ENCODE measurements around the gene GIGYF2. TPM values are rescaled to one million over a fixed set of nuclear protein-coding genes. Genes with fewer than 3 reads are reported as not detected.

GIGYF2 gene
- total RNA-seq, 1 experiment from 2014 or later: 60.6 TPM

DNA sequence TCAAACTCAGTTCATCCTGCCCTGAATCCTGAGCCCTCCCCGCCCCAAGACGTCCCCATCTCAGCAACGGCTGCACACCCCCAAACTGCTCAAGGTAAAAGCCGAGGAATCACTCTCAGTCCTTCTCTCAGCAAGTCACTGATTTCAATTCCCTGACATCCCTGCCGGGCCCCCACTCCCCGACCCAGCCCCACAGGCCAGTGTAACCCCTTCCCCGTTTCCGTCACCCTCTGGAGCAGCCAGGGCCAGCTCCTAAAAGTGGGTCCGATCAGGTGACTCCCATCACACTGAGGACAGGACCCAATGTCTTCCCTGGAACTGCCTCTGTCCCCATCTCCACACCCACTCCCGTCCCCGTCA is 193.4 kb downstream of the GIGYF2 start (continued):
- TF ChIP-seq EZH2 (IDR thresholded peaks at IDR 0.05) (no peak), FOSL1 (IDR thresholded peaks at IDR 0.05; ENCODE audit: low read depth) (no peak), POLR2A (IDR thresholded peaks at IDR 0.05; ENCODE audit: borderline replicate concordance, extremely low read depth, insufficient read depth, insufficient read length) (no peak)
- TF ChIP-seq, protein P1, sequence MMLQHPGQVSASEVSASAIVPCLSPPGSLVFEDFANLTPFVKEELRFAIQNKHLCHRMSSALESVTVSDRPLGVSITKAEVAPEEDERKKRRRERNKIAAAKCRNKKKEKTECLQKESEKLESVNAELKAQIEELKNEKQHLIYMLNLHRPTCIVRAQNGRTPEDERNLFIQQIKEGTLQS (IDR thresholded peaks at IDR 0.05): no peak

GRCh38 chr2:232890896-232891601 is 193.9 kb downstream of the GIGYF2 start:
- H3K9me2 ChIP-seq (ENCODE audit: insufficient read depth): no peaks in the 10 kb centered on the region
- peak overlapping the region; percentile 97 for H3K4me2 ChIP-seq (ENCODE audit: low read length)
- no peaks in the 10 kb centered on the region for H4K20me1 ChIP-seq (ENCODE audit: insufficient read depth)
- H3K79me2 ChIP-seq (ENCODE audit: insufficient read depth, low read length): no peaks in the 10 kb centered on the region
- no peaks in the 10 kb centered on the region for H3K9me3 ChIP-seq (ENCODE audit: control insufficient read depth in 1 of 2, insufficient read depth in 1 of 2, low read depth in 1 of 2, low read length in 2 of 2)
- ATAC-seq (peak; percentile 89), DNase-seq (ENCODE audit: low read depth, low spot score) (peak; percentile 77)
- no peaks in the 10 kb centered on the region for H3K36me3 ChIP-seq (ENCODE audit: control insufficient read depth in 1 of 2, insufficient read depth in 2 of 2, low read length in 2 of 2)
- peak overlapping the region; percentile 39 for H2AFZ ChIP-seq (ENCODE audit: low read depth, low read length, poor library complexity, severe bottlenecking)
- CTCF ChIA-PET: interaction anchor here (1.5 kb wide), 1 partner anchor 137 kb away, joined by 6 read pairs; no protein-coding TSS in a partner anchor
- intact Hi-C loops (cut with micrococcal nuclease): loop anchor here (5.0 kb wide), 1 partner anchor 96 kb away; no protein-coding TSS in a partner anchor
- RAD21 ChIA-PET (ENCODE audit: low non-redundant PET in 1 of 2, low total read pairs in 2 of 2, uncharacterized antibody in 2 of 2, unreplicated experiment in 2 of 2): interaction anchor here in 1 of 2 experiments (1.0 kb wide), 1 partner anchor 138 kb away, joined by 5 read pairs; no protein-coding TSS in a partner anchor
- H3K4me3 ChIP-seq (replicated peaks in 1 of 2; ENCODE audit: low read depth in 1 of 2, low read length in 2 of 2): peak overlapping the region; percentile 64
- H3K27ac ChIP-seq (ENCODE audit: low read depth, low read length): peak overlapping the region; percentile 43; the same call in 1 of the 2 replicates
- BruUV-seq (replicated peaks): TSS peak; percentile 56
- POLR2A ChIA-PET: interaction anchor here (1.2 to 1.5 kb wide), 4 partner anchors 8 to 12 kb away, joined by 4 to 10 read pairs (median 6); no protein-coding TSS in a partner anchor
- H3K27me3 ChIP-seq (ENCODE audit: insufficient read depth, low read length): no peaks in the 10 kb centered on the region
- peaks cover 15 to 39% of the 10 kb centered on the region in 2 experiments for H3K4me1 ChIP-seq (ENCODE audit: control insufficient read depth in 1 of 2, insufficient read depth in 2 of 2, low read length in 2 of 2)
- peak overlapping the region; percentile 58 for H3K9ac ChIP-seq (ENCODE audit: low read length)
- TF ChIP-seq, protein P2, sequence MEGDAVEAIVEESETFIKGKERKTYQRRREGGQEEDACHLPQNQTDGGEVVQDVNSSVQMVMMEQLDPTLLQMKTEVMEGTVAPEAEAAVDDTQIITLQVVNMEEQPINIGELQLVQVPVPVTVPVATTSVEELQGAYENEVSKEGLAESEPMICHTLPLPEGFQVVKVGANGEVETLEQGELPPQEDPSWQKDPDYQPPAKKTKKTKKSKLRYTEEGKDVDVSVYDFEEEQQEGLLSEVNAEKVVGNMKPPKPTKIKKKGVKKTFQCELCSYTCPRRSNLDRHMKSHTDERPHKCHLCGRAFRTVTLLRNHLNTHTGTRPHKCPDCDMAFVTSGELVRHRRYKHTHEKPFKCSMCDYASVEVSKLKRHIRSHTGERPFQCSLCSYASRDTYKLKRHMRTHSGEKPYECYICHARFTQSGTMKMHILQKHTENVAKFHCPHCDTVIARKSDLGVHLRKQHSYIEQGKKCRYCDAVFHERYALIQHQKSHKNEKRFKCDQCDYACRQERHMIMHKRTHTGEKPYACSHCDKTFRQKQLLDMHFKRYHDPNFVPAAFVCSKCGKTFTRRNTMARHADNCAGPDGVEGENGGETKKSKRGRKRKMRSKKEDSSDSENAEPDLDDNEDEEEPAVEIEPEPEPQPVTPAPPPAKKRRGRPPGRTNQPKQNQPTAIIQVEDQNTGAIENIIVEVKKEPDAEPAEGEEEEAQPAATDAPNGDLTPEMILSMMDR (IDR thresholded peaks at IDR 0.05 in 2 of 3, conservative IDR thresholded peaks at IDR 0.05 in 1 of 3; ENCODE audit: borderline replicate concordance in 1 of 3, insufficient read depth in 1 of 3, low read depth in 2 of 3, low read length in 2 of 3): no peak
- no peak for TF ChIP-seq ELF1 (IDR thresholded peaks at IDR 0.05; ENCODE audit: borderline replicate concordance, low read depth)
- peak; percentile 2 for TF ChIP-seq YY1 (IDR thresholded peaks at IDR 0.05; ENCODE audit: extremely low read depth, insufficient replicate concordance, low read depth, low read length)
- peak; percentile 82 for TF ChIP-seq POLR2AphosphoS5 (IDR thresholded peaks at IDR 0.05; ENCODE audit: low read depth, low read length)
- no peak for TF ChIP-seq JUND (IDR thresholded peaks at IDR 0.05)
- TF ChIP-seq CEBPB (IDR thresholded peaks at IDR 0.05; ENCODE audit: low read depth): no peak
- no peak for TF ChIP-seq CBX3 (IDR thresholded peaks at IDR 0.05; ENCODE audit: low read depth)
- no peak for TF ChIP-seq REST (IDR thresholded peaks at IDR 0.05; ENCODE audit: low read depth)
- TF ChIP-seq EGR1 (IDR thresholded peaks at IDR 0.05; ENCODE audit: low read depth): no peak
- TF ChIP-seq, protein P1 (IDR thresholded peaks at IDR 0.05): no peak
- peak; percentile 34; the same call in 1 of the 2 replicates for TF ChIP-seq RAD21 (IDR thresholded peaks at IDR 0.05; ENCODE audit: low read depth)
- no peak for TF ChIP-seq SRF (IDR thresholded peaks at IDR 0.05; ENCODE audit: low read depth)
- no peak for TF ChIP-seq EZH2 (IDR thresholded peaks at IDR 0.05)
- peak; percentile 88 for TF ChIP-seq MAX (IDR thresholded peaks at IDR 0.05)
- TF ChIP-seq SP1 (IDR thresholded peaks at IDR 0.05; ENCODE audit: low read depth): peak; percentile 76
- peak; percentile 61 for TF ChIP-seq TCF7L2 (IDR thresholded peaks at IDR 0.05; ENCODE audit: borderline replicate concordance, extremely low read depth, insufficient read depth, insufficient read length)
- no peak for TF ChIP-seq FOSL1 (IDR thresholded peaks at IDR 0.05; ENCODE audit: low read depth)
- no peak for TF ChIP-seq POLR2A (IDR thresholded peaks at IDR 0.05; ENCODE audit: borderline replicate concordance, extremely low read depth, insufficient read depth, insufficient read length)

Measured in HCT116 (cell line).